Suprapubic skin (tissue), 4 donors: ENCODE measurements around the gene NIPAL3. TPM values are rescaled to one million over a fixed set of nuclear protein-coding genes. Genes with fewer than 3 reads are reported as not detected.

Source experiments
- DNase-seq, 2 donors: peaks; one replicate each; pipeline ENCODE4 v3.0.0-alpha.2; 2019; ENCODE audit warnings: low spot score in 2 of 2
- H3K27ac ChIP-seq: fragments of 200-600 bp; sonication (generic); one replicate; pipeline ENCODE4 v1.5.1; 2019
- H3K27me3 ChIP-seq: fragments of 200-600 bp; sonication (generic); one replicate; pipeline ENCODE4 v1.5.1; 2019
- H3K36me3 ChIP-seq: fragments of 200-600 bp; sonication (generic); one replicate; pipeline ENCODE4 v1.5.1; 2019
- H3K4me1 ChIP-seq: fragments of 200-600 bp; sonication (generic); one replicate; pipeline ENCODE4 v1.5.1; 2019
- H3K4me3 ChIP-seq: fragments of 200-600 bp; sonication (generic); one replicate; pipeline ENCODE4 v1.5.1; 2019; ENCODE audit warnings: mild to moderate bottlenecking
- H3K9me3 ChIP-seq: fragments of 200-600 bp; sonication (generic); one replicate; pipeline ENCODE4 v1.5.1; 2019
- CTCF ChIP-seq, 2 donors: fragments of 200-600 bp in 1 of 2; fragments of 450-650 bp in 1 of 2; sonication (generic) in 1 of 2; IDR thresholded peaks; one replicate each; pipeline ENCODE4 v1.5.1; 2016 to 2019; ENCODE audit warnings: antibody characterized with exemption in 2 of 2, mild to moderate bottlenecking in 1 of 2, moderate library complexity in 1 of 2
- EP300 ChIP-seq: sonication (generic); formaldehyde crosslinking; IDR thresholded peaks from one replicate; pipeline ENCODE4 v1.6.1; 2017; ENCODE audit warnings: antibody characterized with exemption
- POLR2A ChIP-seq, 2 donors: fragments of 450-650 bp; IDR thresholded peaks; one replicate each; pipeline ENCODE4 v1.6.1; 2017; ENCODE audit warnings: antibody characterized with exemption in 2 of 2, mild to moderate bottlenecking in 2 of 2, moderate library complexity in 2 of 2
- POLR2AphosphoS5 ChIP-seq, 3 donors: sonication (generic); formaldehyde crosslinking; IDR thresholded peaks; one replicate each; pipeline ENCODE4 v1.6.1; 2017; ENCODE audit warnings: antibody characterized with exemption in 3 of 3
- WGBS: methylation state at CpG from one replicate; pipeline ENCODE4 v1.1.5; 2018; 5-methylcytosine and 5-hydroxymethylcytosine counted together
- total RNA-seq, 4 donors: library from RNA; depleted of rRNA; stranded (reverse); fragments of >200 nt; gene quantifications; one replicate each; pipeline ENCODE4 v1.1.0, GENCODE V29; 2016

NIPAL3 gene
- total RNA-seq, 4 donors from 2014 or later: 42.4 to 75.4 (median 64.6) TPM

GRCh38 chr1:24417681-24418080, 2.1 kb downstream of the NIPAL3 start:
- H3K27ac ChIP-seq: peak overlapping the region; percentile 73
- no peak for DNase-seq
- H3K9me3 ChIP-seq: no peaks in the 10 kb centered on the region
- H3K4me3 ChIP-seq: peak overlapping the region; percentile 59
- H3K27me3 ChIP-seq: no peaks in the 10 kb centered on the region
- no peak for TF ChIP-seq EP300
- WGBS: 82% methylated on average over 1 of the region's 1 CpG
- H3K36me3 ChIP-seq: peaks cover 21% of the 10 kb centered on the region
- H3K4me1 ChIP-seq: peaks cover 56% of the 10 kb centered on the region

GRCh38 chr1:24418898-24419628, 3.5 kb downstream of the NIPAL3 start:
- Histone ChIP-seq H3K36me3 (peaks cover 21% of the 10 kb centered on the region), H3K27me3 (no peaks in the 10 kb centered on the region), H3K4me1 (peaks cover 47% of the 10 kb centered on the region), H3K4me3 (no peak overlapping the region), H3K9me3 (no peaks in the 10 kb centered on the region), H3K27ac (peak overlapping the region; percentile 60)
- DNase-seq: no peak
- 55% methylated on average over 14 of the region's 14 CpGs for WGBS
- TF ChIP-seq CTCF (IDR thresholded peaks at IDR 0.05) (no peak), POLR2AphosphoS5 (IDR thresholded peaks at IDR 0.05) (peak in 1 of 3 donors; percentile 36)

- Histone ChIP-seq H3K27me3 (no peaks in the 10 kb centered on the region), H3K27ac (no peak overlapping the region), H3K4me3 (no peak overlapping the region), H3K4me1 (peaks cover 36% of the 10 kb centered on the region), H3K9me3 (no peaks in the 10 kb centered on the region), H3K36me3 (peaks cover 21% of the 10 kb centered on the region)
- no peak for TF ChIP-seq CTCF (IDR thresholded peaks at IDR 0.05)
- TF ChIP-seq EP300: no peak
- TF ChIP-seq POLR2AphosphoS5 (IDR thresholded peaks at IDR 0.05): no peak
- TF ChIP-seq POLR2A (IDR thresholded peaks at IDR 0.05): no peak
- WGBS: 61% methylated on average over 4 of the region's 4 CpGs
- DNase-seq: no peak
These were observed 4.9 kb downstream of the NIPAL3 start for GRCh38 chr1:24420547-24420946.

GRCh38 chr1:24421502-24421901, 5.9 kb downstream of the NIPAL3 start:
- Histone ChIP-seq H3K27ac (no peak overlapping the region), H3K9me3 (no peaks in the 10 kb centered on the region), H3K4me1 (peaks cover 32% of the 10 kb centered on the region), H3K4me3 (no peak overlapping the region), H3K27me3 (no peaks in the 10 kb centered on the region), H3K36me3 (peaks cover 23% of the 10 kb centered on the region)
- TF ChIP-seq POLR2A (IDR thresholded peaks at IDR 0.05) (no peak), CTCF (IDR thresholded peaks at IDR 0.05) (no peak), EP300 (no peak), POLR2AphosphoS5 (IDR thresholded peaks at IDR 0.05) (no peak)
- DNase-seq: no peak
- 77% methylated on average over 2 of the region's 2 CpGs for WGBS

- DNase-seq: no peak
- Histone ChIP-seq H3K36me3 (peaks cover 32% of the 10 kb centered on the region), H3K4me3 (no peak overlapping the region), H3K4me1 (peaks cover 5% of the 10 kb centered on the region), H3K9me3 (no peaks in the 10 kb centered on the region), H3K27ac (no peak overlapping the region), H3K27me3 (no peaks in the 10 kb centered on the region)
- TF ChIP-seq EP300 (no peak), CTCF (IDR thresholded peaks at IDR 0.05) (no peak), POLR2AphosphoS5 (IDR thresholded peaks at IDR 0.05) (no peak)
- 97% methylated on average over 5 of the region's 5 CpGs for WGBS
These were observed 8.6 kb downstream of the NIPAL3 start for GRCh38 chr1:24424207-24424606.

GRCh38 chr1:24424990-24425389, 9.4 kb downstream of the NIPAL3 start:
- no peak for DNase-seq
- Histone ChIP-seq H3K36me3 (peaks cover 26% of the 10 kb centered on the region), H3K27me3 (no peaks in the 10 kb centered on the region), H3K9me3 (no peaks in the 10 kb centered on the region), H3K4me1 (no peaks in the 10 kb centered on the region), H3K27ac (no peak overlapping the region), H3K4me3 (no peak overlapping the region)
- 94% methylated on average over 3 of the region's 3 CpGs for WGBS
- TF ChIP-seq CTCF (IDR thresholded peaks at IDR 0.05) (no peak), POLR2A (IDR thresholded peaks at IDR 0.05) (no peak), EP300 (no peak), POLR2AphosphoS5 (IDR thresholded peaks at IDR 0.05) (no peak)
